Urinary bladder (tissue), 4 donors: ENCODE results near the gene LRP8. TPM values are rescaled to one million over a fixed set of nuclear protein-coding genes. Genes with fewer than 3 reads are reported as not detected.

Source experiments
- DNase-seq: peaks from one replicate; pipeline ENCODE4 v3.0.0-alpha.2; 2015; ENCODE audit errors: extremely low spot score
- H3K27ac ChIP-seq: one replicate; pipeline ENCODE4 v1.5.1; 2013; ENCODE audit warnings: low read depth, mild to moderate bottlenecking, moderate library complexity
- H3K36me3 ChIP-seq: one replicate; pipeline ENCODE4 v1.6.1; 2013; ENCODE audit warnings: mild to moderate bottlenecking, moderate library complexity; ENCODE audit not compliant: insufficient read depth
- H3K4me1 ChIP-seq: one replicate; pipeline ENCODE4 v1.6.1; 2013; ENCODE audit warnings: mild to moderate bottlenecking, moderate library complexity; ENCODE audit not compliant: insufficient read depth
- H3K4me3 ChIP-seq: one replicate; pipeline ENCODE4 v1.5.1; 2013; ENCODE audit warnings: low read depth, low read length
- WGBS: extraction: QIAGEN DNeasy Blood & Tissue Kit; methylation state at CpG from one replicate; pipeline ENCODE4 v1.1.7; 2013; 5-methylcytosine and 5-hydroxymethylcytosine counted together
- polyA plus RNA-seq: library from polyadenylated mRNA; stranded (reverse); fragments of 200-250 nt; gene quantifications from one replicate; pipeline ENCODE4 v1.2.3, GENCODE V29; 2013
- total RNA-seq: library from RNA; depleted of rRNA; stranded (reverse); fragments of >200 nt; gene quantifications from one replicate; pipeline ENCODE4 v1.2.3, GENCODE V29; 2014
- donor health status: healthy with polysubstance abuse.
- donor health status: healthy.

LRP8 gene
- total and polyA plus RNA-seq, 2 donors = 2.3 to 3.8 TPM

GRCh38 chr1:53309802-53310201 is 18.1 kb downstream of the LRP8 start:
- Histone ChIP-seq H3K27ac (no peak overlapping the region), H3K36me3 (no peaks in the 10 kb centered on the region), H3K4me1 (no peaks in the 10 kb centered on the region), H3K4me3 (no peak overlapping the region)
- WGBS = 85% methylated on average over 11 of the region's 11 CpGs
- no peak for DNase-seq

- Histone ChIP-seq H3K36me3 (no peaks in the 10 kb centered on the region), H3K4me1 (no peaks in the 10 kb centered on the region), H3K27ac (no peak overlapping the region), H3K4me3 (no peak overlapping the region)
- WGBS = 69% methylated on average over 8 of the region's 8 CpGs
- no peak for DNase-seq
These were observed 19.4 kb downstream of the LRP8 start for GRCh38 chr1:53308506-53308905.

- no peak overlapping the region for H3K4me3 ChIP-seq
- no peaks in the 10 kb centered on the region for H3K4me1 ChIP-seq
- DNase-seq = no peak
- no peaks in the 10 kb centered on the region for H3K36me3 ChIP-seq
- 89% methylated on average over 4 of the region's 4 CpGs for WGBS
- no peak overlapping the region for H3K27ac ChIP-seq
These were observed 20.8 kb downstream of the LRP8 start for GRCh38 chr1:53307037-53307436.

GRCh38 chr1:53306168-53306567 is 21.7 kb downstream of the LRP8 start:
- Histone ChIP-seq H3K4me3 (no peak overlapping the region), H3K36me3 (no peaks in the 10 kb centered on the region), H3K4me1 (no peaks in the 10 kb centered on the region), H3K27ac (no peak overlapping the region)
- DNase-seq = no peak
- WGBS = 78% methylated on average over 4 of the region's 4 CpGs

GRCh38 chr1:53305650-53306049 is 22.2 kb downstream of the LRP8 start:
- no peaks in the 10 kb centered on the region for H3K4me1 ChIP-seq
- no peaks in the 10 kb centered on the region for H3K36me3 ChIP-seq
- WGBS = 75% methylated on average over 7 of the region's 7 CpGs
- DNase-seq = no peak
- no peak overlapping the region for H3K27ac ChIP-seq
- H3K4me3 ChIP-seq = no peak overlapping the region

GRCh38 chr1:53304527-53304926 is 23.3 kb downstream of the LRP8 start:
- Histone ChIP-seq H3K4me1 (no peaks in the 10 kb centered on the region), H3K27ac (no peak overlapping the region), H3K36me3 (no peaks in the 10 kb centered on the region), H3K4me3 (no peak overlapping the region)
- no peak for DNase-seq
- WGBS = 96% methylated on average over 7 of the region's 7 CpGs

- no peak overlapping the region for H3K27ac ChIP-seq
- DNase-seq = no peak
- no peaks in the 10 kb centered on the region for H3K4me1 ChIP-seq
- WGBS = 76% methylated on average over 14 of the region's 14 CpGs
- H3K36me3 ChIP-seq = no peaks in the 10 kb centered on the region
- H3K4me3 ChIP-seq = no peak overlapping the region
These were observed 23.9 kb downstream of the LRP8 start for GRCh38 chr1:53303726-53304515.

GRCh38 chr1:53303243-53303642 is 24.6 kb downstream of the LRP8 start:
- Histone ChIP-seq H3K4me3 (no peak overlapping the region), H3K27ac (no peak overlapping the region), H3K36me3 (no peaks in the 10 kb centered on the region), H3K4me1 (no peaks in the 10 kb centered on the region)
- 77% methylated on average over 7 of the region's 7 CpGs for WGBS
- DNase-seq = no peak

- 91% methylated on average over 3 of the region's 3 CpGs for WGBS
- H3K27ac ChIP-seq = no peak overlapping the region
- DNase-seq = no peak
- H3K4me3 ChIP-seq = no peak overlapping the region
- H3K36me3 ChIP-seq = no peaks in the 10 kb centered on the region
- no peaks in the 10 kb centered on the region for H3K4me1 ChIP-seq
These were observed 28.6 kb downstream of the LRP8 start for GRCh38 chr1:53299233-53299632.

- Histone ChIP-seq H3K4me1 (no peaks in the 10 kb centered on the region), H3K4me3 (no peak overlapping the region), H3K27ac (no peak overlapping the region), H3K36me3 (no peaks in the 10 kb centered on the region)
- no peak for DNase-seq
- 80% methylated on average over 12 of the region's 12 CpGs for WGBS
These were observed 29.7 kb downstream of the LRP8 start for GRCh38 chr1:53298045-53298637.

- H3K36me3 ChIP-seq = no peaks in the 10 kb centered on the region
- H3K27ac ChIP-seq = no peak overlapping the region
- 85% methylated on average over 17 of the region's 17 CpGs for WGBS
- DNase-seq = no peak
- H3K4me3 ChIP-seq = no peak overlapping the region
- no peaks in the 10 kb centered on the region for H3K4me1 ChIP-seq
These were observed 30.7 kb downstream of the LRP8 start for GRCh38 chr1:53297195-53297594.

- H3K4me3 ChIP-seq = no peak overlapping the region
- no peaks in the 10 kb centered on the region for H3K36me3 ChIP-seq
- H3K27ac ChIP-seq = no peak overlapping the region
- 76% methylated on average over 12 of the region's 12 CpGs for WGBS
- H3K4me1 ChIP-seq = no peaks in the 10 kb centered on the region
- no peak for DNase-seq
These were observed 31.6 kb downstream of the LRP8 start for GRCh38 chr1:53296117-53296749.

GRCh38 chr1:53295726-53296116 is 32.1 kb downstream of the LRP8 start:
- H3K4me3 ChIP-seq = no peak overlapping the region
- no peaks in the 10 kb centered on the region for H3K4me1 ChIP-seq
- H3K27ac ChIP-seq = no peak overlapping the region
- no peaks in the 10 kb centered on the region for H3K36me3 ChIP-seq
- WGBS = 72% methylated on average over 4 of the region's 4 CpGs
- no peak for DNase-seq

GRCh38 chr1:53295295-53295694 is 32.6 kb downstream of the LRP8 start:
- WGBS = 76% methylated on average over 3 of the region's 3 CpGs
- Histone ChIP-seq H3K27ac (no peak overlapping the region), H3K36me3 (no peaks in the 10 kb centered on the region), H3K4me3 (no peak overlapping the region), H3K4me1 (no peaks in the 10 kb centered on the region)
- no peak for DNase-seq
